Ishikawa (cell line): ENCODE results near the gene EPM2A.

Experiments used
- EGR1 ChIP-seq: IDR thresholded peaks from 2 replicates; pipeline ENCODE4 v1.6.1; 2012
- TCF12 ChIP-seq: IDR thresholded peaks from 2 replicates; pipeline ENCODE4 v1.6.1; 2012; ENCODE audit warnings: low read depth
- USF1 ChIP-seq: IDR thresholded peaks from 2 replicates; pipeline ENCODE4 v1.6.1; 2012

GRCh38 chr6:145707397-145707796 lies 27.9 kb downstream of the EPM2A start:
- TF ChIP-seq USF1: no peak
- no peak for TF ChIP-seq EGR1
- no peak for TF ChIP-seq TCF12
